ENCODE measurements around the gene PLCB4. TPM values are rescaled to one million over a fixed set of nuclear protein-coding genes. Genes with fewer than 3 reads are reported as not detected.

PLCB4 gene
- total RNA-seq, 1 donor, result 4.1 TPM

DNA sequence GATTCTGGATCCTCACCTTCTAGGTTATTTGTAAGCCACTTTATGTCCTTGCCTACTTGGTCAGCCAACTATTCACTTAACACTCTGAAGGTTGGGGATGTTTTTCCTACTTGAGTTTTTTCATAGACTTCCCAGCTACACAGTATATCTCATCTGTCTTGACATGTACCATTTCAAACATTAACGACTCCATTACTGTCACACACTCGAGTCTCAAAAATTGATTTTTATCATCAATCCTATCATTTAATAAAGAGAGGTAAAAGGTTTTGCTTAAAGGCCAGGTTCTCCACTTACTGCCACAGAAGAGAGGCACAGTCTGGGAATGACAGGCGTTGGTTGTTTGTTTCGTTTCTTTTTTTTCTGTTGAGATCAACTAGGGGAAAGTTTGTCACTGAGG lies 407.3 kb downstream of the PLCB4 start:
- TF ChIP-seq, protein P1, sequence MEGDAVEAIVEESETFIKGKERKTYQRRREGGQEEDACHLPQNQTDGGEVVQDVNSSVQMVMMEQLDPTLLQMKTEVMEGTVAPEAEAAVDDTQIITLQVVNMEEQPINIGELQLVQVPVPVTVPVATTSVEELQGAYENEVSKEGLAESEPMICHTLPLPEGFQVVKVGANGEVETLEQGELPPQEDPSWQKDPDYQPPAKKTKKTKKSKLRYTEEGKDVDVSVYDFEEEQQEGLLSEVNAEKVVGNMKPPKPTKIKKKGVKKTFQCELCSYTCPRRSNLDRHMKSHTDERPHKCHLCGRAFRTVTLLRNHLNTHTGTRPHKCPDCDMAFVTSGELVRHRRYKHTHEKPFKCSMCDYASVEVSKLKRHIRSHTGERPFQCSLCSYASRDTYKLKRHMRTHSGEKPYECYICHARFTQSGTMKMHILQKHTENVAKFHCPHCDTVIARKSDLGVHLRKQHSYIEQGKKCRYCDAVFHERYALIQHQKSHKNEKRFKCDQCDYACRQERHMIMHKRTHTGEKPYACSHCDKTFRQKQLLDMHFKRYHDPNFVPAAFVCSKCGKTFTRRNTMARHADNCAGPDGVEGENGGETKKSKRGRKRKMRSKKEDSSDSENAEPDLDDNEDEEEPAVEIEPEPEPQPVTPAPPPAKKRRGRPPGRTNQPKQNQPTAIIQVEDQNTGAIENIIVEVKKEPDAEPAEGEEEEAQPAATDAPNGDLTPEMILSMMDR (IDR thresholded peaks at IDR 0.05; ENCODE audit: insufficient read depth, low read length), result no peak
- DNase-seq (ENCODE audit: low read depth), result no peak
- H3K4me3 ChIP-seq (ENCODE audit: low read depth, low read length), result no peak overlapping the region

DNA sequence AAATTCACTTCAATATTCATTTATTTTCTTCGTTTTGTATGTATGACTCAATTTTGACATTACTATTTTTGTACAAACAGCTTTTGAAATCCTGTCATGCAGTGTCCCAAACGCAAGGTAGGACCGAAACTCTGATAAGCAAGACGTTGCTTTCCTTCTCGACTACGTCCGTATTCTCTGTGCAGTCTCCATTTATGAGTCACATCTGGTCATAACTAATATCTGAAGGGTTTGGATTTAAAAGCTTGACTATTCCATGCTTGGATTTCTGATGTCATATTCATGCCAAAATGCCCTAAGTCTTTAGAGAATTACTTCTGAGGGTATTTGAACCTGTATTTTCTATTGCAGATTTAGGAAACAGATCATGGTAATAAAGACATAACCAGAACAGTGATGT lies 407.8 kb downstream of the PLCB4 start:
- no peak overlapping the region for H3K4me3 ChIP-seq (ENCODE audit: low read depth, low read length)
- TF ChIP-seq, protein P1 (IDR thresholded peaks at IDR 0.05; ENCODE audit: insufficient read depth, low read length), result no peak
- no peak for DNase-seq (ENCODE audit: low read depth)

DNA sequence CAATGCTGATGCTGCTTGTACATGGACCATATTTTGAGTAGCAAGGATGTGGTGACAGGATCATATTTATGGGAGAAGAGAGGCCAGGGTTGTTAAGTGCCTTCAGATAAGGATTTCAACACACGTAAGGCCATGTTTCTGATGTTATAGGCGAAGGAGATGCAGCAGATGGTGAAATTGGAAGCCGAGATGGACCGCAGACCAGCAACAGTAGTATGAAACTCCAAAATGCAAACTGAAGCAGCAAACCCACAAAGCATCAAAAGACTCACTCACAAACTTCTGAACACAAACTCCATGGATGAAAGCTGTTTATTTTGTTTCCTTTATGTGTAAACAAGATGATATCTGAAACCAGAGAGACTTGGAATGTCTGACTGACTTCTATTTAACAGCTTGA lies 409.9 kb downstream of the PLCB4 start:
- H3K4me3 ChIP-seq (ENCODE audit: low read depth, low read length), result no peak overlapping the region
- TF ChIP-seq, protein P1 (IDR thresholded peaks at IDR 0.05; ENCODE audit: insufficient read depth, low read length), result no peak
- no peak for DNase-seq (ENCODE audit: low read depth)

DNA sequence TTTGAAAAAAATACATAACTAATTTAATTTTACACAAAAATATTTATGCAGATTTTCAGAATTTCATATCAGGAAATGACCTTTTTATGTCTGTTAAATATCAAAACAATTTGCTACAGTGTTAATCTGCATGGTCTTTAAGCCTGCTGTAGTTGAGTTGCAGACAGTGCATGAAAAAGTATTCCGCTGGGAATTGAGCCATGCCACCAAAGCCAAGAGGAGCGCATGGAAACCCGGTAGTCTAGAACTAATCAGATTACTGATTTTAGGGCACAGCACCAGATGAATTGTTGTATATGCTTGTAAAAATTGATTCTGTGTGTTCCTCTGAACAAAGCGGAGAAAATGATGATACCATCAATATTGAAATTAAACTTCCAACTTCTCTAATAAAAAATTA lies 411.2 kb downstream of the PLCB4 start:
- no peak overlapping the region for H3K4me3 ChIP-seq (ENCODE audit: low read depth, low read length)
- no peak for DNase-seq (ENCODE audit: low read depth)
- TF ChIP-seq, protein P1 (IDR thresholded peaks at IDR 0.05; ENCODE audit: insufficient read depth, low read length), result no peak

DNA sequence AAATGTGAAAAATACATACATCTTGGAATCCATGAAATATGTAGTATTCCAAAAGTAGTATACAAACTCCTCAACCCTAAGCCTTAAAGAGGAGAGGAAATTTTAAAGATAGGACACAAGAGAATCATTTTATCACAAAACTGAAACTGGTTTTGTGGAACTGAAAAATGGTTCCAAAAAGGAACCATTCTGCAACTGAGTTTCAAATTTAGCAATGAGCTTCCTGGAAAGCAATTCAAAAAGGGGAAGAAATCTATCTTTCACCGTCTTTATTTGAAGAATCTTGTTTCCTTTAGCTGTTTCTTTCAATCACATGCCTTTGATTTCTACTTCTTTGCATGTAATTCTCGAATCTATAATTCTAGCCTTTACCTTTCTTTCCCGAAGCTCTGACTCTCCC lies 413.3 kb downstream of the PLCB4 start:
- TF ChIP-seq, protein P1 (IDR thresholded peaks at IDR 0.05; ENCODE audit: insufficient read depth, low read length), result no peak
- no peak overlapping the region for H3K4me3 ChIP-seq (ENCODE audit: low read depth, low read length)
- DNase-seq (ENCODE audit: low read depth), result no peak

DNA sequence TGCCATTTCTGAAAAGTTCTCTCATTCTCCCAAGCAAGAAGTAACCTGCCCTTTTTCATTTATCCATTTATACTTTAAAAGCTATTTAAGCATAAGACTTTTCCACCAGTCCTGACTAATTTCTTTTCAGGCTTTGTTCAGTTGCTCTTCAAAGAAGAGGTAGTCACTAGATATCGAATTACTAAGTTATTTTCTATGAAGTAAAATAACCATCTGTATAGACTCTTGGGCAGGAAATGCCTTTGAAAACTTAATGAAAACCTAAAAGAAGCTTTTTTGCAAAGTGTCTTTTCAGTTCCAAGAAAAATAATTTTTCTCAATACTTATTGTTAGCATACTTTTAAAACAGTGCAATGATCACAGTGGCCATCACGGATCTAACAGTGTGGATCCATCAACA lies 414.2 kb downstream of the PLCB4 start:
- no peak for DNase-seq (ENCODE audit: low read depth)
- H3K4me3 ChIP-seq (ENCODE audit: low read depth, low read length), result no peak overlapping the region
- TF ChIP-seq, protein P1 (IDR thresholded peaks at IDR 0.05; ENCODE audit: insufficient read depth, low read length), result no peak

DNA sequence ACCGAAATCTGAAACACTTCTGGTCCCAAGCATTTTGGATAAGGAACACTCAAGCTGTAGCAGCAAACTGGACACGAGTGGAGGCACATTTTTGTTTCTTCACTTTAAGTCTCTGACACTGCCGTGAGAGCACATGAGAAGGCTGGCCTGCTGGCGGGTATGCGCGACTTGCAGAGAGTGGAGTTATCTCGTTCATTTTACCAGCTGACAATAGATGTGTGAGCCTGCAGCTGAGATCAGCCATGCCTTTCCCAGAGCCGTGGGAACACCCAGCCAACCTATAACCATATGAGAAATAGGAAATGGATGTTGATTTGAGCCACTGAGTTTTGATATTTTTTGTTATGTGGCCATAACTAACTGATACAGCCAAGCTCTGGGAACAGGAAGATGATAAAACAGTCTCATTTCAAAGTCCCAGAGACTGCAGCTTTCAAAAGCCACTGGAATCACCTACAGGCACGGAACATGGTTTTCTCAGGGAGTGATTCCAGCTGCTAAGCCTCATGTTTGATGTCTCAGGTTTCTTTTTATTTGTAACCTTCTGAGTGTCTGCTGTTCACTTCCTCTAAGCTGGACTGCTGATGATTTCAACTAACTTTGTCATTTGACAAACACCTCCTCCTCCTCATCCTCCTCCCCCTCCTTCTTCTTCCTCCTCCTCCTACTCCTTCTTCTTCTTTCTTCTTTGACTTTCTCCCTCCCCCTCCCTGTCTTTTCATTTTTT lies 416.9 kb downstream of the PLCB4 start:
- DNase-seq (ENCODE audit: low read depth), result no peak

More for the DNA sequence above, 416.9 kb downstream of the PLCB4 start:
- TF ChIP-seq, protein P1 (IDR thresholded peaks at IDR 0.05; ENCODE audit: insufficient read depth, low read length), result no peak
- no peak overlapping the region for H3K4me3 ChIP-seq (ENCODE audit: low read depth, low read length)

Measured in fibroblast of the aortic adventitia (primary cell).